Hepatocyte (in vitro differentiated cells): ENCODE results near the gene HOXC11. TPM values are rescaled to one million over a fixed set of nuclear protein-coding genes. Genes with fewer than 3 reads are reported as not detected.
A peak's percentile ranks its signal among the peaks of the same experiment; 100 is the strongest.

ENCODE experiments used
- DNase-seq: peaks from one replicate; pipeline ENCODE4 v3.0.0-alpha.2; 2016; ENCODE audit warnings: low spot score
- H2AFZ ChIP-seq: fragments of 200-600 bp; sonication (generic); 2 replicates; pipeline ENCODE4 v1.6.0; 2016; ENCODE audit warnings: antibody characterized with exemption, mild to moderate bottlenecking
- H3K27ac ChIP-seq: fragments of 200-600 bp; sonication (generic); 2 replicates; pipeline ENCODE4 v1.5.1; 2016; ENCODE audit warnings: mild to moderate bottlenecking
- H3K27me3 ChIP-seq: fragments of 200-600 bp; sonication (generic); 2 replicates; pipeline ENCODE4 v1.6.1; 2016
- H3K36me3 ChIP-seq: fragments of 200-600 bp; sonication (generic); replicated peaks from 2 replicates; pipeline ENCODE4 v1.5.1; 2016; ENCODE audit warnings: low read depth; ENCODE audit not compliant: insufficient read depth
- H3K4me1 ChIP-seq: fragments of 200-600 bp; sonication (generic); 2 replicates; pipeline ENCODE4 v1.5.1; 2016; ENCODE audit warnings: mild to moderate bottlenecking, moderate library complexity; ENCODE audit not compliant: insufficient read depth
- H3K4me2 ChIP-seq: fragments of 200-600 bp; sonication (generic); 2 replicates; pipeline ENCODE4 v1.6.0; 2016
- H3K4me3 ChIP-seq: fragments of 200-600 bp; sonication (generic); 2 replicates; pipeline ENCODE4 v1.5.1; 2016; ENCODE audit warnings: mild to moderate bottlenecking
- H3K79me2 ChIP-seq: fragments of 200-600 bp; sonication (generic); 2 replicates; pipeline ENCODE4 v1.6.0; 2017; ENCODE audit warnings: mild to moderate bottlenecking
- H3K9me2 ChIP-seq: fragments of 200-600 bp; sonication (generic); replicated peaks from 2 replicates; pipeline ENCODE4 v1.6.0; 2017; ENCODE audit warnings: mild to moderate bottlenecking; ENCODE audit not compliant: insufficient read depth
- H3K9me3 ChIP-seq: fragments of 200-600 bp; sonication (generic); 2 replicates; pipeline ENCODE4 v1.5.1; 2016; ENCODE audit warnings: low read depth, mild to moderate bottlenecking
- H4K20me1 ChIP-seq: fragments of 200-600 bp; sonication (generic); 2 replicates; pipeline ENCODE4 v1.6.0; 2016; ENCODE audit warnings: mild to moderate bottlenecking; ENCODE audit not compliant: insufficient read depth, poor library complexity, severe bottlenecking
- CTCF ChIP-seq: fragments of 200-600 bp; sonication (generic); IDR thresholded peaks from 2 replicates; pipeline ENCODE4 v1.5.1; 2016; ENCODE audit warnings: antibody characterized with exemption, mild to moderate bottlenecking; ENCODE audit not compliant: poor library complexity
- EZH2 ChIP-seq: fragments of 200-600 bp; sonication (generic); IDR thresholded peaks from 2 replicates; pipeline ENCODE4 v1.6.1; 2016; ENCODE audit warnings: antibody characterized with exemption, mild to moderate bottlenecking, borderline replicate concordance
- EZH2phosphoT487 ChIP-seq: fragments of 200-600 bp; sonication (generic); IDR thresholded peaks from one replicate; pipeline ENCODE4 v1.6.1; 2018; ENCODE audit warnings: antibody characterized with exemption, mild to moderate bottlenecking, low read depth, moderate library complexity; ENCODE audit not compliant: unreplicated experiment, severe bottlenecking
- WGBS: methylation state at CpG from one replicate; pipeline ENCODE4 v1.1.6; 2016; ENCODE audit warnings: low lambda C conversion rate; ENCODE audit errors: missing lambda C conversion rate; 5-methylcytosine and 5-hydroxymethylcytosine counted together
- polyA plus RNA-seq: library from polyadenylated mRNA; unstranded; fragments of >200 nt; fragmentation: Nextera tagmentation; extraction: Ambion mirVana; gene quantifications from 2 replicates; pipeline ENCODE4 v1.2.1, GENCODE V29; 2016
- total RNA-seq: library from RNA; depleted of rRNA; stranded (reverse); fragments of >200 nt; gene quantifications from 2 replicates; pipeline ENCODE4 v1.2.3, GENCODE V29; 2014

HOXC11 gene
- total and polyA plus RNA-seq, 2 experiments from 2014 or later, result 0.63 to 1.3 TPM

- Histone ChIP-seq H3K4me1 (peaks cover 17% of the 10 kb centered on the region), H3K27me3 (peaks cover 95% of the 10 kb centered on the region), H3K79me2 (no peaks in the 10 kb centered on the region), H3K27ac (no peak overlapping the region), H3K36me3 (no peaks in the 10 kb centered on the region), H3K4me3 (no peak overlapping the region), H3K9me3 (no peaks in the 10 kb centered on the region), H3K4me2 (no peak overlapping the region), H3K9me2 (no peaks in the 10 kb centered on the region), H4K20me1 (no peaks in the 10 kb centered on the region), H2AFZ (no peak overlapping the region)
- WGBS, result 68% methylated on average over 2 of the region's 3 CpGs
- no peak for DNase-seq
- TF ChIP-seq EZH2phosphoT487 (no peak), EZH2 (no peak), CTCF (no peak)
These were observed 30.7 kb downstream of the HOXC11 start for GRCh38 chr12:54003625-54004024.

- H3K4me3 ChIP-seq, result no peak overlapping the region
- no peaks in the 10 kb centered on the region for H3K9me3 ChIP-seq
- TF ChIP-seq EZH2phosphoT487 (no peak), CTCF (no peak), EZH2 (no peak)
- H3K9me2 ChIP-seq, result no peaks in the 10 kb centered on the region
- no peak for DNase-seq
- H3K36me3 ChIP-seq, result no peaks in the 10 kb centered on the region
- peaks cover 91% of the 10 kb centered on the region for H3K27me3 ChIP-seq
- no peak overlapping the region for H3K27ac ChIP-seq
- H2AFZ ChIP-seq, result no peak overlapping the region
- peaks cover 20% of the 10 kb centered on the region for H3K4me1 ChIP-seq
- no peaks in the 10 kb centered on the region for H3K79me2 ChIP-seq
- H4K20me1 ChIP-seq, result no peaks in the 10 kb centered on the region
- H3K4me2 ChIP-seq, result peak overlapping the region; percentile 89
- 53% methylated on average over 20 of the region's 20 CpGs for WGBS
These were observed 31.3 kb downstream of the HOXC11 start for GRCh38 chr12:54004063-54004840.

GRCh38 chr12:54004841-54005530, 32.1 kb downstream of the HOXC11 start:
- no peaks in the 10 kb centered on the region for H4K20me1 ChIP-seq
- H3K9me2 ChIP-seq, result no peaks in the 10 kb centered on the region
- H3K27ac ChIP-seq, result no peak overlapping the region
- H3K4me3 ChIP-seq, result no peak overlapping the region
- H3K79me2 ChIP-seq, result peaks cover 4% of the 10 kb centered on the region
- peaks cover 93% of the 10 kb centered on the region for H3K27me3 ChIP-seq
- H3K4me1 ChIP-seq, result peaks cover 22% of the 10 kb centered on the region
- no peak for TF ChIP-seq CTCF
- TF ChIP-seq EZH2, result no peak
- peak; percentile 27 for TF ChIP-seq EZH2phosphoT487
- 22% methylated on average over 31 of the region's 31 CpGs for WGBS
- no peak for DNase-seq
- no peaks in the 10 kb centered on the region for H3K36me3 ChIP-seq
- no peaks in the 10 kb centered on the region for H3K9me3 ChIP-seq
- peak overlapping the region; percentile 89 for H3K4me2 ChIP-seq
- no peak overlapping the region for H2AFZ ChIP-seq
